Measurements from ENCODE around the gene PTPRN2. TPM values are rescaled to one million over a fixed set of nuclear protein-coding genes. Genes with fewer than 3 reads are reported as not detected.

The PTPRN2 gene
- total RNA-seq, 1 donor from 2014 or later, result 11.4 TPM

GRCh38 chr7:158477866-158478265, 109.8 kb downstream of the PTPRN2 start:
- H3K4me1 Mint-ChIP-seq (ENCODE audit: low read depth), result peaks cover 4% of the 10 kb centered on the region
- no peak overlapping the region for H3K27ac Mint-ChIP-seq
- TF ChIP-seq CTCF (IDR thresholded peaks at IDR 0.05; ENCODE audit: unreplicated experiment), result no peak

GRCh38 chr7:158476331-158476932, 111.2 kb downstream of the PTPRN2 start:
- no peak overlapping the region for H3K27ac Mint-ChIP-seq
- TF ChIP-seq CTCF (IDR thresholded peaks at IDR 0.05; ENCODE audit: unreplicated experiment), result no peak
- H3K27me3 Mint-ChIP-seq, result peaks cover 6% of the 10 kb centered on the region

More at GRCh38 chr7:158477866-158478265, 109.8 kb downstream of the PTPRN2 start:
- Mint-ChIP-seq H3K9me3 (ENCODE audit: low read depth) (no peaks in the 10 kb centered on the region), H3K27me3 (peaks cover 6% of the 10 kb centered on the region), H3K4me3 (ENCODE audit: low read depth) (no peak overlapping the region), H3K36me3 (ENCODE audit: insufficient read depth) (no peaks in the 10 kb centered on the region)
- no peak for DNase-seq (ENCODE audit: low spot score, unreplicated experiment)

DNA sequence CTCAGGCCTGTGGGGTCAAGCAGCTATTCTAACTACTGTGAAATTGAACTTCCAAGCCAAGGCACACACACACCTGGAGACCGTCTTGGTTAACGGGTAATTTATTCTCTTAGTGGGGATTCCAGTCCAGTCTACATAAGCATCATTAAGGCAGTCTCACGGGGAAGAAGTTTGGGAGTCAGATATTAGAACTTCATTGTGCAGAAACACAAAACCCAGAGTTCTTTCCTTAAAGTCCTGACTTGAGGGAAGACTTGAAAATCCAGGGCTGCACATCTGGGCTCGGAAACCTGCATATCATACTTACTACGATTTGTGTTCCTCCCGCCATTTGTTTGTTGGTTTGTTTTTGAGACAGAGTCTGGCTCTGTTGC, 112.0 kb downstream of the PTPRN2 start:
- H3K4me3 Mint-ChIP-seq (ENCODE audit: low read depth), result no peak overlapping the region
- no peak for DNase-seq (ENCODE audit: low spot score, unreplicated experiment)
- TF ChIP-seq CTCF (IDR thresholded peaks at IDR 0.05; ENCODE audit: unreplicated experiment), result no peak
- no peaks in the 10 kb centered on the region for H3K36me3 Mint-ChIP-seq (ENCODE audit: insufficient read depth)
- H3K9me3 Mint-ChIP-seq (ENCODE audit: low read depth), result no peaks in the 10 kb centered on the region
- H3K27ac Mint-ChIP-seq, result no peak overlapping the region
- H3K27me3 Mint-ChIP-seq, result peaks cover 6% of the 10 kb centered on the region
- H3K4me1 Mint-ChIP-seq (ENCODE audit: low read depth), result peaks cover 4% of the 10 kb centered on the region

More at GRCh38 chr7:158476331-158476932, 111.2 kb downstream of the PTPRN2 start:
- Mint-ChIP-seq H3K36me3 (ENCODE audit: insufficient read depth) (no peaks in the 10 kb centered on the region), H3K4me1 (ENCODE audit: low read depth) (peaks cover 4% of the 10 kb centered on the region), H3K9me3 (ENCODE audit: low read depth) (no peaks in the 10 kb centered on the region), H3K4me3 (ENCODE audit: low read depth) (no peak overlapping the region)
- DNase-seq (ENCODE audit: low spot score, unreplicated experiment), result no peak

DNA sequence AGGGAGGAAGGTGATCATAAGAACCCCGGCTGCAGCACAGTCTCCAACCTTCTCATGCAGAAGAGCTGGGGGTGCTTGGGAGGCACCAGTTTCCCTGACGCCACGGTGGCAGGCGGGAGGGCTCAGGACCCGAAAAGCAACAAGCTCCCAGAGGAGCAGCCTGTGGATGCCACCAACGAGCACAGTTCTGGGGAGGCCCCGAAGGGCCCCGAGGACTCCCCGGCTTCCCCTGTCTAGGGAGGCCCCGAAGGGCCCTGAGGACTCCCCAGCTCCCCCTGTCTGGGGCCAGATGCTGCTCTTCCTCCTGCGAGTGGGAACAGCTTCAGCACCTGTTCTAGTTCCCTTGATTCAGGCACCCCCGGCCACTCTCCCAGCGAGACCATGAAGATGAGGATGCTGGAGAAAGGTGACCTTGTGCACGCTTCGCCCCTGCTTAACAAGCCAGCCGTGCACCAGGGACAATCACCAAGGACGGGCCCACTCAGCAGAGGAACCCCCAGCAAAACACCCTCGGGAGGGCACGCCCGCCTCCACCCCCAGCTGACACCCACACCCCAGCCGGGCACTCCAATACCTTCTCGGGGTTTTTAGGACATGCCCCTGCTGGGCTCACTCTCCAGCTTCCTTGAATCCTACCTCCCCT, 112.5 kb downstream of the PTPRN2 start:
- Mint-ChIP-seq H3K27ac (no peak overlapping the region), H3K4me3 (ENCODE audit: low read depth) (no peak overlapping the region), H3K4me1 (ENCODE audit: low read depth) (peaks cover 4% of the 10 kb centered on the region), H3K27me3 (peaks cover 4% of the 10 kb centered on the region), H3K36me3 (ENCODE audit: insufficient read depth) (no peaks in the 10 kb centered on the region), H3K9me3 (ENCODE audit: low read depth) (no peaks in the 10 kb centered on the region)
- TF ChIP-seq CTCF (IDR thresholded peaks at IDR 0.05; ENCODE audit: unreplicated experiment), result no peak
- no peak for DNase-seq (ENCODE audit: low spot score, unreplicated experiment)

DNA sequence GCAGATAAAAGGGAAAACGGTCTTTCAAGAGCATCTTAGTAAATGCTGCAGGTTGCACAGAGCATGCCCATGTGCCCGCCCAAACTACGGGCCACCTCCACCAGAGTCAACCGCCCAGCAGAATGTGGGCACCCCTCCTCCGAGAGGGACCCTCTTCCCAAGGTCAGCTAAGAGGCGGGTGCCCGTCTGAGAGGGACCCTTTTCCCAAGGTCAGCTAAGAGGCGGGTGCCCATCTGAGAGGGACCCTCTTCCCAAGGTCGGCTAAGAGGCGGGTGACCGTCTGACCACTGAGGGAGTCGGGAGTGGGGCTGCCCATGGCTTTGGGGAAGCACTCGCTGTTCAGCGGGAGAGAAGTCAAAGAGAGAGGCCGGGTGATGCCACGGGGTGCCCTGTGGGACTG, 113.1 kb downstream of the PTPRN2 start:
- no peak overlapping the region for H3K27ac Mint-ChIP-seq
- H3K9me3 Mint-ChIP-seq (ENCODE audit: low read depth), result no peaks in the 10 kb centered on the region
- peaks cover 4% of the 10 kb centered on the region for H3K4me1 Mint-ChIP-seq (ENCODE audit: low read depth)
- no peak for DNase-seq (ENCODE audit: low spot score, unreplicated experiment)
- peaks cover 5% of the 10 kb centered on the region for H3K27me3 Mint-ChIP-seq
- H3K36me3 Mint-ChIP-seq (ENCODE audit: insufficient read depth), result no peaks in the 10 kb centered on the region
- H3K4me3 Mint-ChIP-seq (ENCODE audit: low read depth), result no peak overlapping the region
- no peak for TF ChIP-seq CTCF (IDR thresholded peaks at IDR 0.05; ENCODE audit: unreplicated experiment)
